ENCODE measurements around the gene CNTD1. TPM values are rescaled to one million over a fixed set of nuclear protein-coding genes. Genes with fewer than 3 reads are reported as not detected.
"Not testable (repeated sequence)": the region's sequence is repeated elsewhere in the genome, so short reads cannot be mapped to it uniquely, and the experiment has no call there.

Gene CNTD1
- total RNA-seq, 1 donor from 2014 or later = not detected

GRCh38 chr17:42849451-42850181 lies 51.0 kb downstream of the CNTD1 start:
- intact Hi-C loops (cut with micrococcal nuclease) = no loop called here
- Mint-ChIP-seq H3K4me1 (peaks cover 12% of the 10 kb centered on the region), H3K36me3 (ENCODE audit: low read depth) (peaks cover 14% of the 10 kb centered on the region), H3K4me3 (no peak overlapping the region), H3K27me3 (no peaks in the 10 kb centered on the region), H3K9me3 (no peaks in the 10 kb centered on the region), H3K27ac (no peak overlapping the region)
- no peak for DNase-seq

GRCh38 chr17:42850954-42851353 lies 52.3 kb downstream of the CNTD1 start, which contains the start of gene AOC3:
AOC3 (plus strand) TSS chr17:42851199; CDS start chr17:42851344, 145 bp downstream.
- no peak for DNase-seq
- intact Hi-C loops (cut with micrococcal nuclease) = no loop called here
- Mint-ChIP-seq H3K9me3 (no peaks in the 10 kb centered on the region), H3K4me1 (peaks cover 6% of the 10 kb centered on the region), H3K27me3 (no peaks in the 10 kb centered on the region), H3K27ac (no peak within 1 kb of the TSS), H3K36me3 (ENCODE audit: low read depth) (peaks cover 4% of the 10 kb centered on the region), H3K4me3 (no peak within 1 kb of the TSS)

GRCh38 chr17:42851371-42852240 lies 52.9 kb downstream of the CNTD1 start:
- H3K27me3 Mint-ChIP-seq; H3K9me3 Mint-ChIP-seq; H3K27ac Mint-ChIP-seq; H3K4me1 Mint-ChIP-seq; H3K4me3 Mint-ChIP-seq; DNase-seq; intact Hi-C loops (cut with micrococcal nuclease); H3K36me3 Mint-ChIP-seq (ENCODE audit: low read depth): not testable (repeated sequence)

GRCh38 chr17:42852351-42852750 lies 53.7 kb downstream of the CNTD1 start:
- intact Hi-C loops (cut with micrococcal nuclease) = no loop called here
- DNase-seq = no peak
- H3K9me3 Mint-ChIP-seq = no peaks in the 10 kb centered on the region
- no peaks in the 10 kb centered on the region for H3K36me3 Mint-ChIP-seq (ENCODE audit: low read depth)
- no peak overlapping the region for H3K27ac Mint-ChIP-seq
- no peak overlapping the region for H3K4me3 Mint-ChIP-seq
- peaks cover 3% of the 10 kb centered on the region for H3K4me1 Mint-ChIP-seq
- H3K27me3 Mint-ChIP-seq = no peaks in the 10 kb centered on the region

- Mint-ChIP-seq H3K27ac (no peak overlapping the region), H3K4me1 (peaks cover 3% of the 10 kb centered on the region), H3K4me3 (no peak overlapping the region), H3K27me3 (no peaks in the 10 kb centered on the region), H3K36me3 (ENCODE audit: low read depth) (no peaks in the 10 kb centered on the region), H3K9me3 (no peaks in the 10 kb centered on the region)
- intact Hi-C loops (cut with micrococcal nuclease) = no loop called here
- no peak for DNase-seq
Measured at GRCh38 chr17:42853004-42853403, 54.3 kb downstream of the CNTD1 start.

GRCh38 chr17:42853597-42853967 lies 54.9 kb downstream of the CNTD1 start:
- Mint-ChIP-seq H3K9me3 (no peaks in the 10 kb centered on the region), H3K4me3 (no peak overlapping the region), H3K36me3 (ENCODE audit: low read depth) (no peaks in the 10 kb centered on the region), H3K27ac (no peak overlapping the region), H3K27me3 (no peaks in the 10 kb centered on the region), H3K4me1 (peaks cover 3% of the 10 kb centered on the region)
- intact Hi-C loops (cut with micrococcal nuclease) = no loop called here
- no peak for DNase-seq

- Mint-ChIP-seq H3K4me3 (no peak overlapping the region), H3K9me3 (no peaks in the 10 kb centered on the region), H3K4me1 (peaks cover 3% of the 10 kb centered on the region), H3K27me3 (no peaks in the 10 kb centered on the region), H3K36me3 (ENCODE audit: low read depth) (no peaks in the 10 kb centered on the region), H3K27ac (no peak overlapping the region)
- intact Hi-C loops (cut with micrococcal nuclease) = no loop called here
- no peak for DNase-seq
Measured at GRCh38 chr17:42853968-42854790, 55.5 kb downstream of the CNTD1 start.

- DNase-seq = no peak
- no peaks in the 10 kb centered on the region for H3K9me3 Mint-ChIP-seq
- H3K4me1 Mint-ChIP-seq = peaks cover 2% of the 10 kb centered on the region
- intact Hi-C loops (cut with micrococcal nuclease) = no loop called here
- no peak overlapping the region for H3K4me3 Mint-ChIP-seq
- no peaks in the 10 kb centered on the region for H3K36me3 Mint-ChIP-seq (ENCODE audit: low read depth)
- no peaks in the 10 kb centered on the region for H3K27me3 Mint-ChIP-seq
- no peak overlapping the region for H3K27ac Mint-ChIP-seq
Measured at GRCh38 chr17:42855048-42855596, 56.5 kb downstream of the CNTD1 start.

- H3K36me3 Mint-ChIP-seq (ENCODE audit: low read depth); DNase-seq; H3K27me3 Mint-ChIP-seq; H3K27ac Mint-ChIP-seq; H3K9me3 Mint-ChIP-seq; intact Hi-C loops (cut with micrococcal nuclease); H3K4me1 Mint-ChIP-seq; H3K4me3 Mint-ChIP-seq: not testable (repeated sequence)
Measured at GRCh38 chr17:42856093-42856492, 57.4 kb downstream of the CNTD1 start.

GRCh38 chr17:42856516-42856915 lies 57.9 kb downstream of the CNTD1 start:
- H3K4me3 Mint-ChIP-seq; H3K27me3 Mint-ChIP-seq; H3K36me3 Mint-ChIP-seq (ENCODE audit: low read depth); H3K4me1 Mint-ChIP-seq; DNase-seq; H3K27ac Mint-ChIP-seq; H3K9me3 Mint-ChIP-seq; intact Hi-C loops (cut with micrococcal nuclease): not testable (repeated sequence)

GRCh38 chr17:42857389-42857788 lies 58.7 kb downstream of the CNTD1 start:
- Mint-ChIP-seq H3K4me1 (no peaks in the 10 kb centered on the region), H3K27ac (no peak overlapping the region), H3K9me3 (no peaks in the 10 kb centered on the region), H3K4me3 (no peak overlapping the region), H3K27me3 (no peaks in the 10 kb centered on the region), H3K36me3 (ENCODE audit: low read depth) (no peaks in the 10 kb centered on the region)
- intact Hi-C loops (cut with micrococcal nuclease) = no loop called here
- no peak for DNase-seq
